H1 (cell line): ENCODE results near the gene MRPS10. TPM values are rescaled to one million over a fixed set of nuclear protein-coding genes. Genes with fewer than 3 reads are reported as not detected.

Source experiments
- polyA plus RNA-seq, 7 experiments: library from polyadenylated mRNA; depleted of rRNA in 3 of 7; stranded (reverse) in 5 of 7; unstranded in 2 of 7; fragments of >200 nt in 5 of 7; fragments of 200-250 nt in 2 of 7; gene quantifications; 1 replicate in 5 of 7; 2 replicates in 1 of 7; 4 replicates in 1 of 7; pipeline versions ENCODE4 v1.2.1 to v1.2.3, GENCODE V29; 2011 to 2013; ENCODE audit warnings: missing spikeins in 2 of 7, mixed read lengths in 2 of 7
- total RNA-seq: library from RNA; stranded (reverse); fragmentation: NEBNext Ultra II Directional; extraction: Animal tissue kit (Norgen Biotek cat#: 25700); gene quantifications from 2 replicates; pipeline ENCODE4 v1.2.1, GENCODE V29; 2021
- TF ChIP-seq, protein P1 (sequence below): fragments of 300-600 bp; sonication (generic); IDR thresholded peaks from 2 replicates; pipeline ENCODE4 v1.7.1; 2012; ENCODE audit warnings: low read length, moderate library complexity, mild to moderate bottlenecking, inconsistent platforms; ENCODE audit not compliant: insufficient replicate concordance

Gene MRPS10
- total and polyA plus RNA-seq, 2 of the 8 experiments (the other 6 are each of a cell fraction or from before 2014, with no cell fraction given) = 20.5 to 33.6 TPM

DNA sequence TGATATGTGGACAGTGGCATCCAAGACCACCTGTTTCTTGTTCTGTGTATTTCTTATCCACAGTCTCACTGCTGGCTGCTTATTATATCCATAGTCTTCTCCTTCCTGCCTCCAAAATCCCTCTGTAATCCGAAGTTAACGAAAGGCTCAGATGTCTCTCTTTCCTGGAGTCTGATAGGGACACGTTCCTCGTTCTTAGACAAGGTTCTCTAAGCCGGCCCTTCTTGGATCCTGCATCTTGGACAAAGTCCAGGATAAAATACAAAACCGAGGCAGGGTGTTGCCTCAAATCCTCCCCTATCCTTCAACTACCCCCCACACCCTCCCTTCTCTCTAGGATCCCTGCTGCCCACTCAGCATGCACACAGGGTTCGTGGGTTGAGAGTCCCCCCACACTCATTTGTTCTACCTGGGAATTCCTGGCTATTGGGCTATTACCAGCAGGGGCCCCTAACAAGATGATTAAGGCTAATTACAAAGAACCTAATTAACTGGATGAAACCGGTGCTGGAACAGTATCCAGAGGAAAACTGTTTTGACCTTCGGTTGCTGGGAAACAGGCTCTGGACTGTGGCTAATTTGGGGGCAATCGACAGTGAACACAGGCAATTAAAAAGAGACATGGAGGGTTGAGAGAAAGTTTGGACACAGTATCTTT is 32.7 kb upstream of the MRPS10 start (continued):
- TF ChIP-seq, protein P1, sequence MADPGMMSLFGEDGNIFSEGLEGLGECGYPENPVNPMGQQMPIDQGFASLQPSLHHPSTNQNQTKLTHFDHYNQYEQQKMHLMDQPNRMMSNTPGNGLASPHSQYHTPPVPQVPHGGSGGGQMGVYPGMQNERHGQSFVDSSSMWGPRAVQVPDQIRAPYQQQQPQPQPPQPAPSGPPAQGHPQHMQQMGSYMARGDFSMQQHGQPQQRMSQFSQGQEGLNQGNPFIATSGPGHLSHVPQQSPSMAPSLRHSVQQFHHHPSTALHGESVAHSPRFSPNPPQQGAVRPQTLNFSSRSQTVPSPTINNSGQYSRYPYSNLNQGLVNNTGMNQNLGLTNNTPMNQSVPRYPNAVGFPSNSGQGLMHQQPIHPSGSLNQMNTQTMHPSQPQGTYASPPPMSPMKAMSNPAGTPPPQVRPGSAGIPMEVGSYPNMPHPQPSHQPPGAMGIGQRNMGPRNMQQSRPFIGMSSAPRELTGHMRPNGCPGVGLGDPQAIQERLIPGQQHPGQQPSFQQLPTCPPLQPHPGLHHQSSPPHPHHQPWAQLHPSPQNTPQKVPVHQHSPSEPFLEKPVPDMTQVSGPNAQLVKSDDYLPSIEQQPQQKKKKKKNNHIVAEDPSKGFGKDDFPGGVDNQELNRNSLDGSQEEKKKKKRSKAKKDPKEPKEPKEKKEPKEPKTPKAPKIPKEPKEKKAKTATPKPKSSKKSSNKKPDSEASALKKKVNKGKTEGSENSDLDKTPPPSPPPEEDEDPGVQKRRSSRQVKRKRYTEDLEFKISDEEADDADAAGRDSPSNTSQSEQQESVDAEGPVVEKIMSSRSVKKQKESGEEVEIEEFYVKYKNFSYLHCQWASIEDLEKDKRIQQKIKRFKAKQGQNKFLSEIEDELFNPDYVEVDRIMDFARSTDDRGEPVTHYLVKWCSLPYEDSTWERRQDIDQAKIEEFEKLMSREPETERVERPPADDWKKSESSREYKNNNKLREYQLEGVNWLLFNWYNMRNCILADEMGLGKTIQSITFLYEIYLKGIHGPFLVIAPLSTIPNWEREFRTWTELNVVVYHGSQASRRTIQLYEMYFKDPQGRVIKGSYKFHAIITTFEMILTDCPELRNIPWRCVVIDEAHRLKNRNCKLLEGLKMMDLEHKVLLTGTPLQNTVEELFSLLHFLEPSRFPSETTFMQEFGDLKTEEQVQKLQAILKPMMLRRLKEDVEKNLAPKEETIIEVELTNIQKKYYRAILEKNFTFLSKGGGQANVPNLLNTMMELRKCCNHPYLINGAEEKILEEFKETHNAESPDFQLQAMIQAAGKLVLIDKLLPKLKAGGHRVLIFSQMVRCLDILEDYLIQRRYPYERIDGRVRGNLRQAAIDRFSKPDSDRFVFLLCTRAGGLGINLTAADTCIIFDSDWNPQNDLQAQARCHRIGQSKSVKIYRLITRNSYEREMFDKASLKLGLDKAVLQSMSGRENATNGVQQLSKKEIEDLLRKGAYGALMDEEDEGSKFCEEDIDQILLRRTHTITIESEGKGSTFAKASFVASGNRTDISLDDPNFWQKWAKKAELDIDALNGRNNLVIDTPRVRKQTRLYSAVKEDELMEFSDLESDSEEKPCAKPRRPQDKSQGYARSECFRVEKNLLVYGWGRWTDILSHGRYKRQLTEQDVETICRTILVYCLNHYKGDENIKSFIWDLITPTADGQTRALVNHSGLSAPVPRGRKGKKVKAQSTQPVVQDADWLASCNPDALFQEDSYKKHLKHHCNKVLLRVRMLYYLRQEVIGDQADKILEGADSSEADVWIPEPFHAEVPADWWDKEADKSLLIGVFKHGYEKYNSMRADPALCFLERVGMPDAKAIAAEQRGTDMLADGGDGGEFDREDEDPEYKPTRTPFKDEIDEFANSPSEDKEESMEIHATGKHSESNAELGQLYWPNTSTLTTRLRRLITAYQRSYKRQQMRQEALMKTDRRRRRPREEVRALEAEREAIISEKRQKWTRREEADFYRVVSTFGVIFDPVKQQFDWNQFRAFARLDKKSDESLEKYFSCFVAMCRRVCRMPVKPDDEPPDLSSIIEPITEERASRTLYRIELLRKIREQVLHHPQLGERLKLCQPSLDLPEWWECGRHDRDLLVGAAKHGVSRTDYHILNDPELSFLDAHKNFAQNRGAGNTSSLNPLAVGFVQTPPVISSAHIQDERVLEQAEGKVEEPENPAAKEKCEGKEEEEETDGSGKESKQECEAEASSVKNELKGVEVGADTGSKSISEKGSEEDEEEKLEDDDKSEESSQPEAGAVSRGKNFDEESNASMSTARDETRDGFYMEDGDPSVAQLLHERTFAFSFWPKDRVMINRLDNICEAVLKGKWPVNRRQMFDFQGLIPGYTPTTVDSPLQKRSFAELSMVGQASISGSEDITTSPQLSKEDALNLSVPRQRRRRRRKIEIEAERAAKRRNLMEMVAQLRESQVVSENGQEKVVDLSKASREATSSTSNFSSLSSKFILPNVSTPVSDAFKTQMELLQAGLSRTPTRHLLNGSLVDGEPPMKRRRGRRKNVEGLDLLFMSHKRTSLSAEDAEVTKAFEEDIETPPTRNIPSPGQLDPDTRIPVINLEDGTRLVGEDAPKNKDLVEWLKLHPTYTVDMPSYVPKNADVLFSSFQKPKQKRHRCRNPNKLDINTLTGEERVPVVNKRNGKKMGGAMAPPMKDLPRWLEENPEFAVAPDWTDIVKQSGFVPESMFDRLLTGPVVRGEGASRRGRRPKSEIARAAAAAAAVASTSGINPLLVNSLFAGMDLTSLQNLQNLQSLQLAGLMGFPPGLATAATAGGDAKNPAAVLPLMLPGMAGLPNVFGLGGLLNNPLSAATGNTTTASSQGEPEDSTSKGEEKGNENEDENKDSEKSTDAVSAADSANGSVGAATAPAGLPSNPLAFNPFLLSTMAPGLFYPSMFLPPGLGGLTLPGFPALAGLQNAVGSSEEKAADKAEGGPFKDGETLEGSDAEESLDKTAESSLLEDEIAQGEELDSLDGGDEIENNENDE = no peak
